HG03095 (cell line): ENCODE data around the gene OCRL.

Experiments used
- ATAC-seq: cut with Tn5 transposase; IDR thresholded peaks from one replicate; pipeline ENCODE4 v1.9.1; 2021; ENCODE audit warnings: moderate library complexity; ENCODE audit not compliant: unreplicated experiment

OCRL gene

DNA sequence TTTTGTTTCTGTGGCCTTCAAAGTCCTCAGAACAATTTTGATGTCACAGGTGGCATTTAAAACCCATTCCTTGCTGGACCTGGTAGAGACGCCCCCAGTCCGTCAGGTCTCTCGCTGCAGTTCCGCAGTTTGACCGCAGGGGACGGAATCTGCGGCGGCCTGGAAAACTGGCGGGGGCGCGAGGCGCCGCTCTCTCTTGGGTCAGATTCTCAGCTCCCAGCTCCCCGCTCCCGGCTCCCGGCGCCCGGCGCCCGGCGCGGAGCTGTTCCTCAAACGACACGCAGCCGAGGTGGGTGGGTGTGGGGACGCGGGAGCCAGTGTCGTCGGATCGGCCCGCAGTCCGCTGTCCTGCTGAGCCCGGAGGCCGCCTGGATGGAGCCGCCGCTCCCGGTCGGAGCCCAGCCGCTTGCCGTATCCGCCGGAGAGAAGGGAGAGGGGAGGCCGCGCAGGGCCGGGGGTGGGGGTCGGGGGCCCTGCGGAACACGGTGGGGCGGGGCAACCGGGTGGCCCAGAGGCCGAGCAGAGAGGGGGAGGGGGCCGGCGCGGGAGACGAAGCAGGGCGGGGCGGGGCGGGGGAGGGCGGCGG, at the start of gene OCRL:
OCRL (plus strand) TSS at position 192 of the 586 bp plus-strand sequence; CDS start at position 373, 181 bp downstream.
- ATAC-seq: peak; percentile 97

- no peak for ATAC-seq
Observed at GRCh38 chrX:129490330-129490729, 49.7 kb upstream of the OCRL start.

DNA sequence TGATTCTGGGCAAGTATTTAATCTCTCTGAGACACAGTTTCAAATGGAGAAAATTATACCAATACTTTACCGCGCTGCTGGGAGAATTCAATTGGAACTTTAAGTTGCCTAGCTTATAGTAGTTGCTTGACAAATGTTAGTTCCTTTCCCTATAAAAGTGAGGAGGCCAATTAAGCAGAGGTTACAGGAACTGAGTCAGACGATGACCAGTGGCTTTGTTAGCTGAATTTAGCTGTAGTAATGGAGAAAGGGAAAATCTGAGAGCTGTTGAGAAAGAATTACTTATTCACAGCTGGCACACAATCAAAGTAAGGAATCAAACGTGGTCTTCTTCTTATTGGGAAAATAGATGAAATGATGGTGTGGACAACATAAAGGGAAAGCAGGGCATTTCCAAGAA, 46.4 kb upstream of the OCRL start:
- ATAC-seq: no peak

DNA sequence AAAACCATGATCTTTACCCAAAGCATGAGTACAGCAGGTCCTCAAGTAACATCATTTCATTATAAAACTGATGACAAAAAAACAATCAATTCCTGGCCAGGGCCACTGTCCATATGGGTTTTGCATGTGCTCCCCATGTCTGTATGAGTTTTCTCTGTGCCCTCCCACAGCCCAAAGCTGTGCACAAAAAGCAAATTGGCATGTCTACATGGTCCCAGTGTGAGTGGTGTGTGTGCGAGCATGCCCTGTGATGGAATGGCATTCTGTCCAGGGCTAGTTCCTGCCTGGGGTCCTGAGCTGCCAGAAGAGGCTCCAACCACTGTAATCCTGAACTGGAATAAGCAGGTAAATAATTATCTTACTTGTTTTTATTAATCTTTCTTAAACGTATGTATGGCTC, 45.2 kb upstream of the OCRL start:
- no peak for ATAC-seq

DNA sequence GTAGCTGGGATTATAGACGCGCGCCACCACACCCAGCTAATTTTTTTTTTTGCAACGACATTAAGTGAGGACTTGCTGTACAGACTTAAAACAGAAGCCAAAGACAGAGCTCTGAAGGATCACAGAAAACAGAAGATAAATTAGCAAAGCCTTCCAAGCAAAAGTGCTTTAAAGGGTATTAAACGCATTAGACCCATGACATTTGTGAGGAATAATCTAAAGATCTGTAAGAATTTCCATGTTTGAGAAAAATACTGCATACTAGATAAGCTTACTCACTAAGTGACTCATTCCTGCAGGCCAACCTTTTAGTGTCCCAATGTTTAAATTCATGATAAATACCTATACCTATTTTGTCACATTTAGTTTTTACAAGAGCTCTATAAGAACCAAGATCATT, 44.2 kb upstream of the OCRL start:
- no peak for ATAC-seq

DNA sequence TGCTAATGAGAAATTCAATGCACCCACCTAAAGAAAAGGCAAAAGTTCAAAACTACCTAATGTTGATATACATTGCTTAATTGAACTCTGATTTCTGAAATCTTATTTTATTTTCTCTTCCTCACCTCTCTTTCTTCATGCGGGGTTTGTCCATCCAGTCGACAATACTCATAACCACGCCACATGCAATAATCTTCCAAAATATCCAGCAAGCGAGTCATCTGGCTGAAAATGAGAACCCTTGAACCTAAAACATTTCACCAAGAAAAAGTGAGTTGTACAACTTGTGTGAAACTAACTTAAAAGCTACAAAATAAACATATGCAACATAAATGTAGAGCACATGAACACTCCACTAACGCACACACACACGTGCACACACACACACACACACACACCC, 43.4 kb upstream of the OCRL start:
- ATAC-seq: no peak

DNA sequence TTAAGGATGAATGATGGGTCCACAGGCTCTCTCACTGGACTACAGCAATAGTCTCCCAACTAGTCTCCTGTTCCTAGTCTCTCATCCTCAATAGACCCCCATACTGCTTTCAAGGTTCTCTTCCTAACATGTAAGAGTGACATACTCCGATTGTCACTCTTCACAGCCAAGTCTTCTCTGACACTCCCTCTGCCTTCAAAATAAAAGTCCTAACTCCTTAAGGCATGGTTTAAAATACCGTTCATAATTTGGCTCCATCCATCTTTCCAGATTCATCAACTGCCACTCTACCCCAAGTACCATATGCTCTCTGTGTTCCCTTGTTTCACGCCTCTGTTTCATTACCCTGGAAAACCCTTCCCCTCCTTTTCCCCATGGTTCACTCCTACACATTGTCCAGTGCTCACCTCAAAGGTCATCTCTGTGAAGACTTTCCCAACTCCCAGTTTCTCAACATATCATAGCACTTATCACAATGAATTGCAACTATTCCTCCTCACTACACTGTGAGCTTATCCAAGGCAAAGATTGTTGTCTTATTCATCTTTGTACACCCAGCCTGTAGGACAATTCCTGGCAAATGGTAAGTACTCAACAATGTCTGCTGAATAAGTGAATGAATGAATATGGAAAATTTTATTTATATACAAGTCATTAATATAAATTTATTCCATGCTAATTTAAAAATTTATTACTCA, 42.8 kb upstream of the OCRL start:
- ATAC-seq: no peak

GRCh38 chrX:129510331-129510730, 29.7 kb upstream of the OCRL start:
- ATAC-seq: no peak

DNA sequence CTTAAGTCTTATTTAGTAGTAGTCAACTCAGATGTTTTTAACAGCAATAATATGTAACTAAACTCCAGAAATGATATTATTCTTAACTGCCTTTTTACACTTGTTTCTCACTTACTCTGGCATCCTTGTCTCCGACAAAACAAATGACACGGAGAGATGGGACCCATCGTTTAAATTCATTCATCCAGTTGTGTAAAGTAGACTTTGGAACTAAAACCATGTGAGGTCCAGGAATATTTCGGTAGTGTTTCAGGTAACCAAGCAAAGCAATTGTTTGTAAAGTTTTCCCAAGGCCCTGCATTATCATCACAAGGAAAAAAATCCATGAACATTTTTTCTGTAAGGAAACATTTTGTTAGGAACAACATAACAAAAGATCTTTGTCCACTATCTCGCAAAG, 28.4 kb upstream of the OCRL start:
- ATAC-seq: no peak

DNA sequence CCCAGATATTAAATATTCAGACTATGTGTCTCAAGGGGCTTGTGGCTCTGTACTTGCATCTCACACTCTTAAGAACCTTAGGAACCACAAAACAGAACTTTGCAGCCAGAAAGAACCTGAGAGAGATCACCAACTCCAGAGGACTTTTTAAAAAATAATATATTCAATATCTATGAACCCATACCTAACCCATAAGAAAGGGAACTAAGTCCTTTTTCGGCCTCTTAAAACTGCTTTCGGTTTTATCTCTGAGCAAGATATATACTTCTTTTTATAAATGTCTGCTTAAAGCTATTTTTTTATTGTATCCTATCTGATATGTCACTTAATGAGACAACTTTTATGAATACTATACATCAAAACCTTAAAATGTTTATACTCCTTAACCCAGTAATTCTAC, 27.6 kb upstream of the OCRL start:
- no peak for ATAC-seq

DNA sequence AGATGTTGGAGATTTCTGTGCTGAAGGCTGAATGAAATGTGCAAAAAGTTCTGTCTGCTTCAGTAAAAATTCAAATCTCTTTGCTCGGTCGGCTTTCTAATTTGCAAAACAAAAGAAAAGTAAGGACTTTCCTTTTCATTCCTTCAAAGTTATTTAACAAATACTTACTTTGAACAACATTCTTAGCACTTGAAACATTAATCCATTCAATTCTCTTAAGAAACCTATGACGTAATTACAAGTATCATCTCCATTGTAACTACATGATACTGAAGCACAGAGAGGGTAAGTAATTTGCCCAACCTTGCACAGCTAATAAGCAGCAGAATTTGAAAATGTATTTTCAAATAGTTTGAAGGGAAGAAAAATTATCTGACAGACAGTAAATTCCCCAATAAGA, 23.7 kb upstream of the OCRL start:
- ATAC-seq: no peak

- no peak for ATAC-seq
Observed at GRCh38 chrX:129520151-129520550, 19.9 kb upstream of the OCRL start.

DNA sequence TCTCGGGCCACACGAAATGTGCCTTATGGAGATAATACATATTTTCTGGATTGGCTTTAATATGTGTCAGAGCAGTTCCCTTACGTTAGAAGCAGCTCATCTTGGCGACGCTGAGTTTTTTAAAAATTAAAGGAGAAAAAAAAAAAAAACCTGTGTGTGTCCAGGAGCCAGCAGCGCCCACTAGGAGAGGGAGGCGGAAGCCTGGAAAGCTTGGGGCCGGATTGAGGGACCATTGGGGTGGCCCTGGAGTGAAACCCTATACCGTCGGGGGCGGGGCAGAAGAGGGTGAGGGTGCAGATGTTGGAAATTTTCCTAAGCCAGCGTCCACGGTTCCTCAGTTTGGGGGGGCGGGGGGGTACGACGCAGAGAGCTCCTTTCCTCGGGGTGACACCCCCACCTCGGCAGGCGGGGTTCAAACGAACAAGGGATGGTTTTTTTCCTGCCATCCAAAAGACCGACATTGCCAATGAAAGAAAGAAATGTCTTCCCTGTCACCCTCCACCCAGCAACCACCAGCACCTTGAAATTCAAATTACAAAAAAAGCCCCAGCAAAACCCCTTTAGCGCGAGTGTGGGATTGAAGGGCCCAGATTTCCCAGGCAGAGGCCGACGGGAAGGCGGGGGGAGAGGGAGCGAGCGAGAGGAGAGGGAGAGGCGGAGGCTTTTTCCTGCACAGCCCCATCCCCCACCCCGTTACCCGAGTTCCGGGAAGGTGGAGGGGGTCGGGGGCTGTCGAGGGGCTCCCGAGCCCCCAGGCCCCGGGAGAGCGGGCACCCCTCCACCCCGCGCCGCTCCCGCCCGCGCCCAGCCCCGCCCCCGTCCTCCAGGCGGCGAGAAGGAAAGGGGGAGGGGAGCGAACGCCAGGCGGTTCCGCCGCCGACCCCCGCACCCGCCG, 17.6 kb upstream of the OCRL start:
- no peak for ATAC-seq

DNA sequence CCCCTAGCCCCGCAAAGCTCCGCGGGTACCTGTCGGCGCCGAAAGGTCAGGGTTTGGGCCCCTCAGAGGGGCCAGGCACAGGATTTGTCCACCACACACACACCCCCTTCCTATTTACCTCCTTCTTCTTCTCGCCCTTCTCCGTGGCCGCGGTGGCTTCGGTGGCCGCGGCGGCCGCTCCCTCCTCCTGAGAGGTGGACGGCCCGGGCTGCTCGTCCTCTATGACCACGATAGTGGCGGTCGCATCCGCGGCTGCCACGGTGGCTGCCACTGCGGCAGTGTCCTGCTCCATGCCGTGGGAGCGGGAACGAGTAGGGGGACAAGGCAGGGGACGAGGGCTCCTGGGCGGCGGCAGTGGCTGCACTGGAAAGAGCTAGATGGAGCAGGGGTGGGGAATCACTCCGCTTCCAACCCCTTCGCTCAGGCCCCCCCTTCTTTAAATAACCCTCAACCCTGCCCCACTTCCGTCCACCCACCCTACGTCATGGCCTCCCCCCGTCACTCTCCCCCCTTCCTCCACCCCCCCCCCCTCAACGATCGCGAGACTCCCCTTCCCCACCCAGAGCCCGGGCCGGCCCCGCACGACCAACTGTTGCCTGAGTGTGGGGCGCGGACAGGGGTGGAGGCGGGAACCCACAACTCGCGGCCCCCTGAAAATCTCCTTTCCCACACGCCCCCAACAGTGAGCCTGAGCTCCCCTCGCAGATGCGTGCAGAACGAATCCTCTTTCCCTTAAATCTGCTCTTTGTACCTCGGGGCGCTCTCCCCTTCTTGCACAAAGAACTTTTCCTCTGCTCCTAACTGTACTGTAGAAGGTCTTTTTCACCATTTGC, 16.8 kb upstream of the OCRL start, which contains the start of gene SMARCA1:
SMARCA1 (minus strand) TSS at position 412 of the 833 bp plus-strand sequence; CDS start at position 292, 120 bp downstream.
- no peak for ATAC-seq

GRCh38 chrX:129524250-129524850, 15.7 kb upstream of the OCRL start:
- no peak for ATAC-seq

- ATAC-seq: no peak
Observed at GRCh38 chrX:129525162-129525561, 14.9 kb upstream of the OCRL start.

- ATAC-seq: no peak
Observed at GRCh38 chrX:129525896-129526295, 14.2 kb upstream of the OCRL start.

DNA sequence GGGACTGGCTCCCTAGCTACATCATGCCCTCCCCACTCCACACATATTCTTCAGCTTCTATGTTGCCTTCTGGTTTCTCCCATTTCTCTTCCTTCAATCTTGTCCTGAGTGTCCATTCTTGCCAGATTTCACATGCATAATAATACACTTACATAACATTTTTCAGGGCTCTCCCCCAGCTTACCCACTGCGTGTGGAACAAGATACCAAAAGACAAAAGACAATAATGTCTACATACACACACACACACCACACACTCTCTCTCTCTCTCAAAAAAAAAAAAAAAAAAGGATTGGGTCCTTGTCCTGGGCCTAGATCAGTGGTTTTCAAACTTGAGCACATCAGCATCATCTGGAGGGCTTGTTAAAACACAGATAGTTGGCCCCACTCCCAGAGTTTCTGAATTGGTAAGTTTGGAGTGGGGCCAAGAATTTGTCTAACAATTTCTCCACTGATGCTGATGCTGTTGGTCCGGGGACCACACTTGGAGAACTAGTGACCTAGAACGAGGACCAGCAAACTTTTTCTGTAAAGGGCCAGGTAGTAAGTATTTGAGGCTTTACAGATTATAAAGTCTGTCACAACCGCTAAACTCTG, 10.3 kb upstream of the OCRL start:
- no peak for ATAC-seq

DNA sequence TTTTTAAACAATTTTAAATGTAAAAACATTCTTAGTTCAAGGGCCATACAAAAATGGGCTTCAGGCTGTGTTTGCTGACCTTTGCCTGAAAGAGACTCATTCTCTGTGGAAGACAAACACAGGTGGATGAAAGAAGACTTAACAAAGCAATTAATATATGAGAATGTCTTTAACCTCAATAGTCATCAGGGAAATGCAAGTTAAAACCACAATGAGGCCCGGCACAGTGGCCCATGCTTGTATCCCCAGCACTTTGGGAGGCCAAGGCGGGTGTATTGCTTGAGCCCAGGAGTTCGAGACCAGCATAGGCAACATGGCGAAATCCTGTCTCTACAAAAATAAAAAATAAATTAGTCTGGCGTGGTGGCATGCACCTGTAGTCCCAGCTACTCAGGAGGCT, 9.6 kb upstream of the OCRL start:
- ATAC-seq: no peak

- ATAC-seq: no peak
Observed at GRCh38 chrX:129531132-129531531, 8.9 kb upstream of the OCRL start.
